ENCODE measurements around the gene GALNT4. TPM values are rescaled to one million over a fixed set of nuclear protein-coding genes. Genes with fewer than 3 reads are reported as not detected.

GALNT4 gene
- total RNA-seq, 1 donor from 2014 or later: 2.7 TPM

DNA sequence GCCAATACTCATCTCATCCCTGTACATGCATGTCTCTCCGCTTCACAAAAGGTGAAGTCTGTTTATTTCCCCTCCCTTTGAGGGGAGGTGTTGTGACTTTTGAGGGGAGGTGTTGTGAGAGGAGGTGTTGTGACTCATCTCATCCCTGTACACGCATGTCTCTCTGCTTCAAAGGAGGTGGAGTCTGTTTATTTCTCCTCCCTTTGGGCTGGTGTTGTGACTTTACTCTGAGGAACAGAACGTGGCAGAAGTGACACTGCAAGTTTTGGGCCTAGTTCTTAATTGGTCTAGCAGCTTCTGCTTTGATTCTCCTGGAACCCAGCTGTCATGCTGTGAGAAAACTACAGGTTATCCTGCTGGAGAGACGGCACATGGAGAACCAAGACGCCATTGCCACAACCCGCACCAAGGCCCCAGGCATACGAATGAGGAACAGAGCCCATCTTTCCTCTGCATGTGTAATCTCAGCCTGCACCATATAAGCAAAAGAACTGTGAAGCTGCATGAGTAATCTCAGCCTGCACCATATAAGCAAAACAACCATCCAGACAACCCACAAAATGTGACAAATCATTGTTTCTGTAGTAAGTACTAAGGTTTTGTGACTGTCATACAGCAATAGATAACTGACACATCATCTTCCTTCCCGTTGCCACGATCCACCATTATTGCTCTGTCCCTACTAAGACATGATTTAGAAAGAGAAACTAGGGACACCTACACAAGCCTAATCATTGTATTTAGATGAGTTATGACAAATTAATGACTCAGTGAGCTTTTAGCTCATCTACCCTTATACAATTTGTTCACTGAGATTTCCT, 30.0 kb downstream of the GALNT4 start:
- ATAC-seq (no peak), DNase-seq (ENCODE audit: low spot score) (no peak)

DNA sequence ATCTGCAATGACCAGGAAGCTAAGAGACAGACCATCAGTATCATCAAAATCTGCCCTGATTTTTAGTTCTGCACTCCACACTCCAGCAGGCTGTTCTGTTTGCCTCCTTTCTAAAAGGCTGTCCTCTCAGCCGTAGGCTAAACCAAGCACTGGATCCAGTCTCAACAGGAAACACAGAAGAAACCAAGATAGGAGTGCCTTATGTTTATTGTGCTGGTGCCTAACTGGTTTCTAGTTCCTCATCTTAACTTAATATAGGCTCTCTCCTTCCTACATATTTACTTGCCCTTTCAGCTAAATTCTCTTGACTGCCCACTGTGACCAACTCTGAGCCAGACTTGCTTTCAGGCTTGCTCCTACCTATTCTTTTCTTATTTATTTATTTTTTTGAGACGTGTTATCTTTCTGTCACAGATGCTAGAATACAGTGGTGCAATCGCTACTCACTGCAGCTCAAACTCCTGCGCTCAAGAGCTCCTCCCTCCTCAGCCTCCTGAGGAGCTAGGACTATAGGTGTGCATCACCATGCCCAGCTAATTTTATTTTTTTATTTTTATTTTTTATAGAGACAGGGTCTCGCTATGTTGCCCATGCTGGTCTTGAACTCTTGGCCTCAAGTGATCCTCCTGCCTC, 30.8 kb downstream of the GALNT4 start:
- DNase-seq (ENCODE audit: low spot score): no peak
- ATAC-seq: no peak

DNA sequence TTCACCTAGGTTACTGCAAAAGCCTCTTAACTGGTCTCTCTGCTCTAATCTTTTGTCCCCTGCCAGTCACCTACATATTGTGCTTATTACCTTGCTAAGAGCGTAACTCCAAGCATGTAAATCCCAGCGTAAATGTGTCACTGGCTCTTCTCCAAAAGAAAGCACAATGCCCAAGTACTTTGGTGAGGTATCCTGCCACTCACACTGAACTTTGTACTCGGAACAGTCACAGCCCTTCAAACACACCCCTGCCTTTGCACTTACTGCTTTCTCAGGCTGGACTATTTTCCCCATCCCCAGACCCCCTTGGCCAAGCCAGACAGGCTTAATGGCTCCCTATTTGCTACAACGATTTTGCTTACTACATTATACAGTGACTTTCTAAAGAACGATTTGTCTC, 31.7 kb downstream of the GALNT4 start:
- ATAC-seq: peak; percentile 91
- no peak for DNase-seq (ENCODE audit: low spot score)

GRCh38 chr12:89490922-89491321, 33.7 kb downstream of the GALNT4 start:
- no peak for ATAC-seq
- DNase-seq (ENCODE audit: low spot score): no peak

DNA sequence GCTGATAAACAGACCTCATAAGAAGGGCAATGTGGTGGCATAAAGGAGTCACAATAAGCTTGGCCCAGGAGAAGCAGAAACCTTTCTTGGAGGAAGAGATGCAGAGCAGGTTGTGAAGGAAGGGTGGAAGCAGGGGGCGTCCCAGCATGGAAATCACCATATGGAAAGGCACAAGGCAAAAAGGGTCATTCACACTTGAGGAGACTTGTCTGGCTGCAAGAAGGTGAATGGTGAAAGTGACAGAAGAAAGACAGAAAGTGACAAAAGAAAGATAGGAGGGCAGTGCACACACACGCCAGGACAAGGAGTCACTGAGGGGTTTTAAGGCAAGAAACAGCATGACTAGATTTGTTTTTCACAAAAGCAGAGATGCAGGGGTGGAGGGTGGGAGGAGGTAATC, 38.3 kb downstream of the GALNT4 start:
- no peak for ATAC-seq
- DNase-seq (ENCODE audit: low spot score): no peak

- no peak for DNase-seq (ENCODE audit: low spot score)
- ATAC-seq: no peak
These were observed 40.1 kb downstream of the GALNT4 start for GRCh38 chr12:89484470-89484869.

DNA sequence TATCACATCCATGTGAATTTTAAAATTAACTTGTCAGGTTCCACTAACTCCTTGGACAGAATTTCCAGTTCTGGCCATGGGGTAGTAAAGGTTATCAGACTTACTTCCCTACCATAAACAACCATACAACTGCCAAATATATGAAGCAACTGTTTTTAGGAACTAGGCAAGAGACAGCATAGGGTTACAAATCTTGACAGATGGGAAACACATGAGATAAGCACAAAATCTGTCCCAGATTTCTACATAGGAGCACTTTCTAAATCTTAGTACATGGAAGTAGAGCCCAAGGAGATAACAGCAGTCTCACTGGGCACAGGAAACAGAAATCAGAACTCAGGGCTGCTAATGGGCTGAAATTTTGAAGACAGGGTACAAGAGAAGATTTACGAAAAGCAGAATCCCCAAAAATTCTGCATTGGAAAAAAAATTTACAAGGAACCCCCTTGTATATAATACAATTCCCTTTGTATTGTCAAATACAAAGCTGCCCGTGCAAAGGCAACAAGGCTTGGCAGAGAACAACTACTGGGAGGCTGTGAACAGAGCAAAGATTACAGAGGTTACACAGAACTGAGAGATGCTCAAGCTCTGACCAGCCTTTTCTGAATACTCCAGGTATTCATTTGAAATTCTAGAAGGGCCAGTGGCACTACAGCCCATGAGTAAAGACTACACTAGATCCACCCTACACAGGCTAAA, 43.2 kb downstream of the GALNT4 start:
- ATAC-seq: peak; percentile 33
- no peak for DNase-seq (ENCODE audit: low spot score)

- no peak for ATAC-seq
- no peak for DNase-seq (ENCODE audit: low spot score)
These were observed 44.6 kb downstream of the GALNT4 start for GRCh38 chr12:89479982-89480381.

DNA sequence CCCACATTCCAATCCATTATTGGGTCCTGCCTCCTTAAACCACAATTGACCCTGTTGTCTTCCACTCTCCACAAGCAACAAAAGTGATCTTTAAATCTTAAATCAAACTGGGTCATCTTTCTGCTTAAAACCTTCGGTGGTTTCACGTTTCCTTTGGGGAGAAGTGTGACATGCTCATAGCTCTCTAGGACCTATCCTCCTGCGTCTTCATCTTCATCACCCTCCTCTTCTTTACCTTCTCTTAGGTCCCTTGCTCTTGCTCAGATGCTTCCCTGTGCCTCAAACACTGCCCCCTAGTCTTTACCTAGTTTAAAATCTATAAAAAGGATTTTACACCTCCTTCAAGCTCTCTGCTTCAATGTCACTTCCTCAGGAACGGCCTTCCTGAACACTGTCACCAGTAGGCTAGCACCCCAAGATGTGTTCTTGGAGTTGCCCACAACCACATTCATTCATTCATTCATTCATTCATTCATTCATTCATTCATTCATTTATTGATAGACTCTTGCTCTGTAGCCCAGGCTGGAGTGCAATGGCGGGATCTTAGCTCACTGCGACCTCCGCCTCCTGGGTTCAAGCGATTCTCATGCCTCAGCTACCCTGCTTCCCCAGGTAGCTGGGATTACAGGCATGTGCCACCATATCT, 46.8 kb downstream of the GALNT4 start:
- ATAC-seq: no peak

DNA sequence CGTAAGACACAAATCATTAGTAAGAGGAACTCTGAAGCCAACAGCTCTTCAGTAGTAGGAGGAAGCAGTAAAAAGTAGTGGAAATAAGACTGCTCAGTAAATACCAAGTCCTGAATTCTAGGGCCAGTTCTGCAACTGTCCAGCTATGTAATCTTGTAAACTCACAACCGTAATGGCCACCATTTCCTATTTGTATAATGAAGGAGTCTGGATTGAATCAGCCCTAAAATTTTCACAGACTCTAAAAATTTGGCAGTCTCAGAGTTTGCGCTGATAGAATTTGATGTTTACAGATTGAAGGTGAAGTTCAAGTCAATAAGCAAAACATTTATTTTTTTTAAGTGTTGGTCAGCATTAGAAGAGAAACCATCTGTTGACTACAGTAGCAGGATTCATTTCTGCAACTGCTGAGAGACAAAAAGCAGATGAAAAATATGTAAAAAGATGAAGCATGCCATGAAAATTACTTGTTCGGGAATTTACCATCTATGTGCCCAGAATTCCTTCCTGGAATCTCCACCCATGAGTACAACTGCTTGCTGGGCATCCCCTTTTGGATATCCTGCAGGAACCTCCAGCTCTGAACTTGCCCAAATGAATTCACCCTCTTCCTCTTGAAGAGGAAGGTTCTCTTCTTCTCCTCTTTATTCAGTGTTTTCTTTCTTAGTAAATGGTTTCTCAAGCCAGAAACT, 47.5 kb downstream of the GALNT4 start:
- ATAC-seq (peak; percentile 54), DNase-seq (ENCODE audit: low spot score) (no peak)

More for the DNA sequence above, 46.8 kb downstream of the GALNT4 start:
- DNase-seq (ENCODE audit: low spot score): no peak

DNA sequence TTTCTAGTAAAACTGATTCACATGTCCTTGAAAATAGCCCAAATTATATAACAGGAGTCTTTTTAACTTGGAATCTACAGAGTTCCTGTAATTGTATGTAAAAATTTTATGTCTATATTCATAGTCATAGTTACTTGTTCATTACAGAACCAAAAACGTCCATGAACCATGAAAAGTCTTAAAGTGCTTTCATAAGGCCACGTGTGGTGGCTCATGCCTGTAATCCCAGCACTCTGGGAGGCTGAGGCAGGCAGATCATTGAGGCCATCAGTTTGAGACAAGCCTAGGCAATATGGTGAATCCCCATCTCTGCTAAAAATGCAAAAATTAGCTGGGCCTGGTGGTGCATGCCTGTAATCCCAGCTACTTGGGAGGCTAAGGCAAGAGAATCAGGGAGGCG, 48.4 kb downstream of the GALNT4 start:
- DNase-seq (ENCODE audit: low spot score): no peak
- ATAC-seq: no peak

GRCh38 chr12:89475203-89475990, 49.2 kb downstream of the GALNT4 start:
- ATAC-seq: no peak

GRCh38 chr12:89474615-89475014, 50.0 kb downstream of the GALNT4 start:
- ATAC-seq (no peak), DNase-seq (ENCODE audit: low spot score) (no peak)

More at GRCh38 chr12:89475203-89475990, 49.2 kb downstream of the GALNT4 start:
- no peak for DNase-seq (ENCODE audit: low spot score)

Other genes with a start within 250 kb of the GALNT4 start
- 31.5 TPM for gene DUSP6, start 172.3 kb downstream of the GALNT4 start, total RNA-seq
- gene POC1B, start 1.3 kb upstream of the GALNT4 start, total RNA-seq: 6.7 TPM
- gene ATP2B1, start 184.0 kb upstream of the GALNT4 start, total RNA-seq: 12.3 TPM

All from left lobe of liver (tissue), 2 donors.